PC-9 (cell line): Measurements from ENCODE around the gene KLF15. TPM values are rescaled to one million over a fixed set of nuclear protein-coding genes. Genes with fewer than 3 reads are reported as not detected.

Source experiments
- BruUV-seq: library from RNA; stranded (reverse); fragments of 400-500 nt; replicated peaks from 2 replicates; lab custom pipeline; 2021; lab: Mats Ljungman, UMichigan
- CTCF ChIA-PET: fragments of 300-600 bp; sonication (Branson Sonifier 250); formaldehyde crosslinking; loops from one replicate; lab custom pipeline; 2022; ENCODE audit warnings: antibody characterized with exemption; lab: Charles Lee
- POLR2A ChIA-PET: fragments of 300-600 bp; sonication (Branson Sonifier 250); formaldehyde crosslinking; loops from one replicate; lab custom pipeline; 2022; ENCODE audit warnings: antibody characterized with exemption; ENCODE audit not compliant: unreplicated experiment; lab: Charles Lee
- DNase-seq, 2 experiments: peaks; one replicate each; pipeline versions ENCODE4 v3.0.0 to v3.0.0-alpha.2; 2015 to 2022; ENCODE audit warnings: mixed read lengths in 1 of 2
- H2AFZ ChIP-seq: fragments of 200-600 bp; sonication (generic); 2 replicates; pipeline ENCODE4 v1.8.1; 2017; ENCODE audit warnings: antibody characterized with exemption
- H3F3A ChIP-seq: fragments of 200-600 bp; sonication (generic); 2 replicates; pipeline ENCODE4 v1.8.1; 2017; ENCODE audit warnings: antibody characterized with exemption, mild to moderate bottlenecking, low read depth; ENCODE audit not compliant: insufficient read depth
- H3K27ac ChIP-seq: fragments of 200-600 bp; sonication (generic); 2 replicates; pipeline ENCODE4 v1.6.1; 2016; ENCODE audit warnings: mixed run types
- H3K27me3 ChIP-seq: fragments of 200-600 bp; sonication (generic); 2 replicates; pipeline ENCODE4 v1.6.1; 2016; ENCODE audit warnings: low read depth, mixed run types; ENCODE audit not compliant: insufficient read depth
- H3K36me3 ChIP-seq: fragments of 200-600 bp; sonication (generic); 2 replicates; pipeline ENCODE4 v1.6.1; 2016; ENCODE audit warnings: low read depth, mixed run types
- H3K4me1 ChIP-seq: fragments of 200-600 bp; sonication (generic); replicated peaks from 2 replicates; pipeline ENCODE4 v1.6.1; 2016; ENCODE audit warnings: mixed run types; ENCODE audit not compliant: insufficient read depth
- H3K4me2 ChIP-seq: fragments of 200-600 bp; sonication (generic); 2 replicates; pipeline ENCODE4 v1.6.1; 2017; ENCODE audit warnings: mixed run types
- H3K4me3 ChIP-seq: fragments of 200-600 bp; sonication (generic); 2 replicates; pipeline ENCODE4 v1.6.1; 2016; ENCODE audit warnings: mixed run types
- H3K79me2 ChIP-seq: fragments of 200-600 bp; sonication (generic); 2 replicates; pipeline ENCODE4 v1.6.1; 2017; ENCODE audit warnings: low read depth, mixed run types
- H3K9me2 ChIP-seq: fragments of 200-600 bp; sonication (generic); 2 replicates; pipeline ENCODE4 v1.8.1; 2017; ENCODE audit warnings: mild to moderate bottlenecking; ENCODE audit not compliant: insufficient read depth
- H3K9me3 ChIP-seq: fragments of 200-600 bp; sonication (generic); 2 replicates; pipeline ENCODE4 v1.8.1; 2016; ENCODE audit warnings: low read depth; ENCODE audit not compliant: insufficient read depth
- H4K20me1 ChIP-seq: fragments of 200-600 bp; sonication (generic); 2 replicates; pipeline ENCODE4 v1.8.1; 2017; ENCODE audit not compliant: insufficient read depth
- CTCF ChIP-seq: fragments of 200-600 bp; sonication (generic); conservative IDR thresholded peaks from 2 replicates; pipeline ENCODE4 v1.6.1; 2017; ENCODE audit warnings: mixed run types, antibody characterized with exemption, mild to moderate bottlenecking, moderate library complexity
- EZH2 ChIP-seq: fragments of 200-600 bp; sonication (generic); IDR thresholded peaks from 2 replicates; pipeline ENCODE4 v1.8.0; 2017; ENCODE audit warnings: antibody characterized with exemption, low read depth
- intact Hi-C: fragments of 100-400 bp; cut with micrococcal nuclease; formaldehyde crosslinking; loops from one replicate; pipeline ENCODE4 v1.10.0; 2022; ENCODE audit not compliant: unreplicated experiment
- total RNA-seq: library from RNA; stranded (reverse); gene quantifications from 2 replicates; pipeline ENCODE4 v1.2.3, GENCODE V29; 2021

KLF15 gene
- total RNA-seq, 1 experiment from 2014 or later, result 0.70 TPM

GRCh38 chr3:126371096-126371705 is 14.0 kb upstream of the KLF15 start:
- no peaks in the 10 kb centered on the region for H3K79me2 ChIP-seq
- no peaks in the 10 kb centered on the region for H3K27me3 ChIP-seq
- H3K9me2 ChIP-seq, result no peaks in the 10 kb centered on the region
- H3F3A ChIP-seq, result no peaks in the 10 kb centered on the region
- H4K20me1 ChIP-seq, result no peaks in the 10 kb centered on the region
- no peak for DNase-seq
- ChIA-PET POLR2A (no interaction called here), CTCF (interaction anchor here (0.6 kb wide), 1 partner anchor 21 kb away, joined by 3 read pairs; no protein-coding TSS in a partner anchor)
- H3K9me3 ChIP-seq, result no peaks in the 10 kb centered on the region
- no peak overlapping the region for H2AFZ ChIP-seq
- H3K4me2 ChIP-seq, result no peak overlapping the region
- TF ChIP-seq EZH2 (no peak), CTCF (no peak)
- H3K27ac ChIP-seq, result no peak overlapping the region
- H3K4me3 ChIP-seq, result no peak overlapping the region
- no peaks in the 10 kb centered on the region for H3K36me3 ChIP-seq
- H3K4me1 ChIP-seq, result no peaks in the 10 kb centered on the region
- BruUV-seq, result no TSS peak
- intact Hi-C loops, result no loop called here

- Histone ChIP-seq H4K20me1 (no peaks in the 10 kb centered on the region), H3K4me1 (no peaks in the 10 kb centered on the region), H3K4me2 (no peak overlapping the region), H3K4me3 (no peak overlapping the region), H3K27me3 (no peaks in the 10 kb centered on the region), H3K9me3 (no peaks in the 10 kb centered on the region), H3K36me3 (no peaks in the 10 kb centered on the region), H3F3A (no peaks in the 10 kb centered on the region), H2AFZ (no peak overlapping the region), H3K9me2 (no peaks in the 10 kb centered on the region), H3K79me2 (no peaks in the 10 kb centered on the region), H3K27ac (no peak overlapping the region)
- intact Hi-C loops, result no loop called here
- ChIA-PET POLR2A (no interaction called here), CTCF (interaction anchor here (0.6 kb wide), 1 partner anchor 20 kb away, joined by 3 read pairs; no protein-coding TSS in a partner anchor)
- no peak for TF ChIP-seq CTCF
- TF ChIP-seq EZH2, result no peak
- no peak for DNase-seq
- no TSS peak for BruUV-seq
Measured at GRCh38 chr3:126370606-126371005, 13.4 kb upstream of the KLF15 start.

GRCh38 chr3:126370055-126370454 is 12.8 kb upstream of the KLF15 start:
- H3K27me3 ChIP-seq, result no peaks in the 10 kb centered on the region
- no peak overlapping the region for H3K4me3 ChIP-seq
- TF ChIP-seq EZH2 (no peak), CTCF (no peak)
- ChIA-PET POLR2A (no interaction called here), CTCF (no interaction called here)
- no peaks in the 10 kb centered on the region for H3K9me3 ChIP-seq
- BruUV-seq, result no TSS peak
- H3K27ac ChIP-seq, result no peak overlapping the region
- H3K4me1 ChIP-seq, result no peaks in the 10 kb centered on the region
- H3F3A ChIP-seq, result no peaks in the 10 kb centered on the region
- no peak overlapping the region for H2AFZ ChIP-seq
- no peak overlapping the region for H3K4me2 ChIP-seq
- intact Hi-C loops, result no loop called here
- H4K20me1 ChIP-seq, result no peaks in the 10 kb centered on the region
- no peak for DNase-seq
- H3K79me2 ChIP-seq, result no peaks in the 10 kb centered on the region
- H3K36me3 ChIP-seq, result no peaks in the 10 kb centered on the region
- H3K9me2 ChIP-seq, result no peaks in the 10 kb centered on the region
